Fibroblast of lung (primary cell): Measurements from ENCODE around the gene CSF3R.

Experiments
- EZH2 ChIP-seq: IDR thresholded peaks from 2 replicates; pipeline ENCODE4 v1.5.1; 2012; ENCODE audit warnings: low read length, control low read depth, mild to moderate bottlenecking; ENCODE audit errors: missing control alignments
- TF ChIP-seq, protein P1 (sequence below), 2 donors: IDR thresholded peaks in 1 of 2; conservative IDR thresholded peaks in 1 of 2; 1 replicate in 1 of 2; 2 replicates in 1 of 2; pipeline ENCODE4 v1.5.1; 2011 to 2012; ENCODE audit warnings: low read length in 2 of 2, control low read depth in 1 of 2, inconsistent platforms in 1 of 2, low read depth in 1 of 2, mild to moderate bottlenecking in 1 of 2

DNA sequence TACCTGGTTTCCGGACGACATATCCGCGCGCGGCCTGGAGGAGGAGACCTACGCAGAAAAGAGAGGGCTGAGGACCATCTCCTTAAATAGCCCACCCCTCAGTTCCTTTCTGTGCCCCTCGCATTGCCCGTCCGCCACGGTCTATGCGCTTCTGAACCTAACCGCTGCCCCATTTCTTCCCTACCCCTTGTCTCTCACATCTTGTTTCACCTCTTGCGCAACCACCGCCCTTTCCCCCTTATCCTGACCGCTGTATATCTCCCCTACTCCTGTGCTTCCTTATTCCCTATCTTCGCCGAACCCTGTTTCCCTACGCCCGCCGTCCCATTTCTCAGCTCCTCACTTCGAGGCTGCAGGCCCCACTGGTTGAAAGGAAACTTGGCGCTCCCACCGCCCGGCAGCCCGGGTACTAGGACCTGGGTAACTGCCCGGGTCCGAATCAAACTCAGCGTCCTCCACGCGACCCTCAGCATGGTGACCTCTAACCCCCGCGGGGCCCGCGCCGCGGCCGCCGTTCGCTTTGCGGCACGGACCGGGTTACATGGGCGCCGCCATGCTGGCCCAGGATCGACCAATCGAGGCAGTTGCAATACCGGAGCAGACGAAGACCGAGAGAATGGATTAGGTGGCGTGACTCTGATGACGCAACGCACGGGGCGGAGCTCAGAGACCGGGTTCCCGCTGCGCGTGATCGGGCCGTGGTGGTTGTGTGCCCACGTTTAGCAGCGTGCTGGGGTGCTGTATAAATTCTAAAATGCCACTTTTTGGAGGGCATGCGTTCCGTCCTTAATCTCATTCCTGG lies 18.7 kb downstream of the CSF3R start, which contains the start of gene MRPS15:
- TF ChIP-seq, protein P1, sequence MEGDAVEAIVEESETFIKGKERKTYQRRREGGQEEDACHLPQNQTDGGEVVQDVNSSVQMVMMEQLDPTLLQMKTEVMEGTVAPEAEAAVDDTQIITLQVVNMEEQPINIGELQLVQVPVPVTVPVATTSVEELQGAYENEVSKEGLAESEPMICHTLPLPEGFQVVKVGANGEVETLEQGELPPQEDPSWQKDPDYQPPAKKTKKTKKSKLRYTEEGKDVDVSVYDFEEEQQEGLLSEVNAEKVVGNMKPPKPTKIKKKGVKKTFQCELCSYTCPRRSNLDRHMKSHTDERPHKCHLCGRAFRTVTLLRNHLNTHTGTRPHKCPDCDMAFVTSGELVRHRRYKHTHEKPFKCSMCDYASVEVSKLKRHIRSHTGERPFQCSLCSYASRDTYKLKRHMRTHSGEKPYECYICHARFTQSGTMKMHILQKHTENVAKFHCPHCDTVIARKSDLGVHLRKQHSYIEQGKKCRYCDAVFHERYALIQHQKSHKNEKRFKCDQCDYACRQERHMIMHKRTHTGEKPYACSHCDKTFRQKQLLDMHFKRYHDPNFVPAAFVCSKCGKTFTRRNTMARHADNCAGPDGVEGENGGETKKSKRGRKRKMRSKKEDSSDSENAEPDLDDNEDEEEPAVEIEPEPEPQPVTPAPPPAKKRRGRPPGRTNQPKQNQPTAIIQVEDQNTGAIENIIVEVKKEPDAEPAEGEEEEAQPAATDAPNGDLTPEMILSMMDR (conservative IDR thresholded peaks at IDR 0.05 in 1 of 2, IDR thresholded peaks at IDR 0.05 in 1 of 2; ENCODE audit: low read depth in 1 of 2, low read length in 2 of 2) = no peak
- TF ChIP-seq EZH2 = no peak
